NCI-H82 (cell line): Measurements from ENCODE around the gene PRAC1.
A peak's percentile ranks its signal among the peaks of the same experiment; 100 is the strongest.

Experiments used
- DNase-seq: peaks from one replicate; lab custom pipeline; 2025; lab: John Stamatoyannopoulos, UW

PRAC1 gene

DNA sequence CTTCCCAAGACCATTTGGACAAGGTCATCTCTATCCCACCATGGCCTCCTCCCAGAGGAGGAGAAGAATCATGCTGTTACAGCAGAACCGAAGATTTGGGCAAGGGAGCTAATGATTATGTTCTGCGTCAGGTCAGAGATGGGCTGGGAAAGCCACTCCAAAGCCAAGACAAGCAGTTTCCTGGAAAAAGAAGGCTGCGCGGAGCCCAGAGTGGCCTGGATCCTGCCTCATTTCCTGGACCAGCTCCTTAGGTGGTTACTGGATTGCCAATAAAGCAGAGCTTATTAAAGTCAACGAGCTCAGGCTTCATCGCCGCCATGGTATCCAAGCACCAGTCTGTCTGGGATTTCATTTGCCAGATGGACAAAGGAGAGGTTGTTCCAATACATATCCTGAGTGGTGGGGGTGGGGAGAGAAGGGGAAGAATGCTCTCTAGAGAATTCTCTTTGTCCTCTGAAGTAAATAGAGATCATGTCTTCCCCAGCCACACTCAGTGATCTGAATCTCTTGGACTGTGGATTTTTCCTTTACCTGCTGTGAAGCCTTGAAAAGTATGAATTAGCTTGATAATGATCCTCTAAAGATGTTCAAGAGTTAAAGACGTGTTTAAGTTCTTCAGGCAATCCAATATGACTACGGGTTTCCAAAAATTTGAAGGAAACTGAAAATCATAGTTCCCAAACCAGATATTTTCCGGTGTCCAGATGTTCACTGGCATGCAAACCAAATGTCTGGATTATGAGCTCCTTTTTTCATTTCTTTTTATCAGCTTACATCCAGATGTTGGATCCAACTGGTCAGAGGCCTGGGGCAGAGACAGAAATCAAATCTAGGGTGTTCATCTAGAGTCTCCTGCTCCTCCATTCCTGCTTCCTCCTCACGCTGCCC is 17.7 kb downstream of the PRAC1 start:
- peak; percentile 22 for DNase-seq

GRCh38 chr17:48701864-48702532 is 20.3 kb downstream of the PRAC1 start:
- no peak for DNase-seq

DNA sequence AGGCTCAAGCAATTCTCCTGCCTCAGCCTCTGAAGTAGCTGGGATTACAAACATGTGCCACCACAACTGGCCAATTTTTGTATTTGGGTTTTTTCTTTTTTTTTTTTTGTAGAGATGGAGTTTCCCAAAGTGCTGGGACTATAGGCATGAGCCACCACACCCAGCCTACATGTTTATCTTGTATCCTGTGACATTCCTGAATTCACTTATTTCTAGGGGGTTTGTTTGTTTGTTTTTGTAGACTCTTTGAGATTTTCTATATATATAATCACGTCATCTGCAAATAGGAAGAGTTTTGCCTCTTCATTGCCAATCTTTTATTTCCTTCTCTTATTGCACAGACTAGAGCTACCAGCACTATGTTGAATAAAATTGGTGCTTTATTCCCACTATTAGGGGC is 29.1 kb downstream of the PRAC1 start:
- DNase-seq = no peak

- no peak for DNase-seq
Observed at GRCh38 chr17:48692049-48692448, 30.3 kb downstream of the PRAC1 start.

- DNase-seq = no peak
Observed at GRCh38 chr17:48690655-48691054, 31.7 kb downstream of the PRAC1 start.

GRCh38 chr17:48681609-48682008 is 40.7 kb downstream of the PRAC1 start:
- DNase-seq = no peak

DNA sequence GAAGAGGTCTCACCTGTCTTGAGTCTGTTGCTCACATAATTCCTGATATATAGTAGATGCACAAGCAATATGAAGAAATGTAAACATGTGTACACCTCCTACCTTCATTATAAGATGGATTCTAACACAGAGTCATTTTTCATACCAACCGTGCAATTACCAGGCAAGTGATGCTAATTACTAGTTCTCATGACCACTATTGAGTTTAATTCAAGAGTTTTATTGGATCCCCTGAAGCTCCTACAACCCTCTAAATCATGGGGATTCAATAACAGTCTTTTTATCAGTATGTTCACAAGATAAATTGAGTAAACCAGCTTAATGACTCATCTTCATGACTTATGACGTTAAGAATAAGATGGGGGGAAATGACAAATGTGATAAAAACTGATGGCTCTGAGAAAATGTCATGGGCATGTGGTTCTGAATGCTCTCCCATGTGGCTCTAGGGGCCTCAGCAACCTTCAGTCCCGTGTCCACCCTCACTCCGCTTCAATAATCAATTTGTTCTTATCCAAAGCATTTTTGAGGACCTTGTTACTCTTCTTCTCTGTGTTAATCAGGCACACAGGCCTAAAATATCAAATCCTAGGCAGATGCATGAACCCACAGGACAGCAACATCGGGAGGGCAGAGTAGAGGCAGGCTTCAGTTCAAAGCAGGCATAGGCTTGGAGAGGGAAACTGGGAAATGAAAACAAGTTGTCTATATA is 42.8 kb downstream of the PRAC1 start:
- DNase-seq = no peak

GRCh38 chr17:48678141-48678971 is 44.0 kb downstream of the PRAC1 start:
- DNase-seq = peak; percentile 71

DNA sequence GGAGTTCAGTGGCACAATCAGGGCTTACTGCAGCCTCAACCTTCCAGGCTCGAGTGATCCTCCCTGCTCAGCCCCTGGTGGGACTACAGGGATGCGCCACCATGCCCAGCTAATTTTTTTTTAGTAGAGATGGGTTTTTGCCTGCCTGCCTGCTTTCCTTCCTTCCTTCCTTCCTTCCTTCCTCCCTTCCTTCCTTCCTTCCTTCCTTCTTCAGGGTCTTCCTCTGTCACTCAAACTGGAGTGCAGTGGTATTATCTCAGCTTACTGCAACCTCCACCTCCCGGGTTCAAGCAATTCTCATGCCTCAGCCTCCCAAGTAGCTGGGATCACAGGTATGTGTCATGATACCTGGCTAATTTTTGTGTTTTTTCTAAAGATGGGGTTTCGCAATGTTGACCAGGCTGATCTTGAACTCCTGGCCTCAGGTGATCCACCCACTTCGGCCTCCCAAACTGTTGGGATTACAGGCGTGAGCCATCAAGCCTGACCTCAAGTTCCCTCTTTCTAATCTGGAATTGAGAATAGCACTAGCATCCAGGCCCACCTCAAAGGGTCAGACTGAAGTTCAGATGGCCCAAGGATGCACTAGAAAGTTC is 45.3 kb downstream of the PRAC1 start:
- DNase-seq = no peak

DNA sequence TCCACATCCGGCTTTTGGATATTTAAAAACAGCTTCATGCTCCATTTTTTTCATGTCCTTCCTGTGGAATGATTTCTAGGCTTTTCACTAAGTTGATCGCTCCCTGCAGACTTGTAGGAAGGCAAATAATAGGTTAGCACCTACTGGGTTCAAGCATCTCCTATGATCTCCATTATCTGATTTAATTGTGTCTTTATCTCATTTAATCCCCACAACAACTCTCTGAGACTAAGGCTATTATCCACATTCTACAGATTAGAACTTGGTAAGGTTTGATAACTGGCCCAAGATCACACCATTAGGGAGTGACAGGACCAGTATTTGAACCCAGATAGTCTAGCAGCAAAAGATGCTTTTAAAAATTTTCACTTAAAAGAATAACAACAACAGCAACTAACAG is 50.0 kb downstream of the PRAC1 start:
- DNase-seq = peak; percentile 36
